ENCODE measurements around the gene PCK1.

PCK1 gene

GRCh38 chr20:57546956-57547649 is 13.8 kb upstream of the PCK1 start:
- Mint-ChIP-seq H3K4me3 (no peak overlapping the region), H3K27me3 (ENCODE audit: low read depth, poor library complexity) (peaks cover 20% of the 10 kb centered on the region), H3K36me3 (ENCODE audit: low read depth) (no peaks in the 10 kb centered on the region), H3K9me3 (no peaks in the 10 kb centered on the region), H3K4me1 (peaks cover 14% of the 10 kb centered on the region), H3K27ac (no peak overlapping the region)
- no peak for DNase-seq
- TF ChIP-seq CTCF (IDR thresholded peaks at IDR 0.05): no peak

DNA sequence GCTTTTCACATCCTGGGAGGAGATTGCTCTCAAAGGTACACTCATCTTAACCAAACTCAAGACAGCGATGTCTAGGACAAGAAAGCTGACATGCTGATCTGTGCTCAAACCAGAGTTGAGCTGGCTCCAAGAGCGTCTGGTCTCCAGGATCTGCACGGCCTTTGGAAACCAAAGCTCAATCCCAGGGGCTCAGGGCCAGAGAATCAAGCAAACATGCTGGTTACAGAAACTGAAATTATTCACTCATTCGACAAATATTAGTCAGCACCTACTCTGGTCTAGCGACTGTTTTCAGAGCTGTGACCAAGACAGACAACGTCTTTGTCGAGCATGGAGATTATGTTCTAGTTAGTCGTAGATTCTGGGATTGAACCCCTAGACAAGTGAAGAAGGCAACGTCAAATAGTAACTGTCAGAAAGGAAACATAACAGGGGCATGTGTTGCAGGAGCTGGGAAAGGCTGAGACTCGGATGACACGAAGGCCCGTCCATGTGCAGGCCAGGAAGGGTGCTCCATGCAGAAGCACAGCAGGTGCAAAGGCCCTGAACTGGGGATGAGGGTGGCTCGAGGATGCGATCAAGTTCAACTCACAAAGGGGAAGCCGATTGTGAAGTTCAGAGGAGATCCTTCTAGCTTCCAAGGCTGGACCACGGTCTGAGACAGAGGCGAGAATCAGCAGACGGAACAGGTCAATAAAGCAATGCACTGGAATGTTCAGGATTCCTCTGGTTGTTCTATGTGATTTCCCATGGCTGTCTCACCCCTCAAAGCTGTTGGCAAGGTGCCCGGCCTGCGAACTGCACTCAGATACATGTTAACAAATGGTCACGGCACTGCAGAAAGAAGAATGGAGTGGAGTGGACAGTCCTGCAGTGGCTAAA is 12.5 kb upstream of the PCK1 start:
- no peaks in the 10 kb centered on the region for H3K36me3 Mint-ChIP-seq (ENCODE audit: low read depth)
- peaks cover 16% of the 10 kb centered on the region for H3K27me3 Mint-ChIP-seq (ENCODE audit: low read depth, poor library complexity)
- no peak overlapping the region for H3K4me3 Mint-ChIP-seq
- no peak overlapping the region for H3K27ac Mint-ChIP-seq
- no peak for DNase-seq
- no peak for TF ChIP-seq CTCF (IDR thresholded peaks at IDR 0.05)
- peaks cover 14% of the 10 kb centered on the region for H3K4me1 Mint-ChIP-seq
- no peaks in the 10 kb centered on the region for H3K9me3 Mint-ChIP-seq

GRCh38 chr20:57552471-57552870 is 8.4 kb upstream of the PCK1 start:
- no peak overlapping the region for H3K27ac Mint-ChIP-seq
- no peak for DNase-seq
- no peaks in the 10 kb centered on the region for H3K36me3 Mint-ChIP-seq (ENCODE audit: low read depth)
- H3K4me3 Mint-ChIP-seq: no peak overlapping the region
- H3K27me3 Mint-ChIP-seq (ENCODE audit: low read depth, poor library complexity): peaks cover 13% of the 10 kb centered on the region
- H3K4me1 Mint-ChIP-seq: peaks cover 34% of the 10 kb centered on the region
- no peaks in the 10 kb centered on the region for H3K9me3 Mint-ChIP-seq
- TF ChIP-seq CTCF (IDR thresholded peaks at IDR 0.05): no peak

DNA sequence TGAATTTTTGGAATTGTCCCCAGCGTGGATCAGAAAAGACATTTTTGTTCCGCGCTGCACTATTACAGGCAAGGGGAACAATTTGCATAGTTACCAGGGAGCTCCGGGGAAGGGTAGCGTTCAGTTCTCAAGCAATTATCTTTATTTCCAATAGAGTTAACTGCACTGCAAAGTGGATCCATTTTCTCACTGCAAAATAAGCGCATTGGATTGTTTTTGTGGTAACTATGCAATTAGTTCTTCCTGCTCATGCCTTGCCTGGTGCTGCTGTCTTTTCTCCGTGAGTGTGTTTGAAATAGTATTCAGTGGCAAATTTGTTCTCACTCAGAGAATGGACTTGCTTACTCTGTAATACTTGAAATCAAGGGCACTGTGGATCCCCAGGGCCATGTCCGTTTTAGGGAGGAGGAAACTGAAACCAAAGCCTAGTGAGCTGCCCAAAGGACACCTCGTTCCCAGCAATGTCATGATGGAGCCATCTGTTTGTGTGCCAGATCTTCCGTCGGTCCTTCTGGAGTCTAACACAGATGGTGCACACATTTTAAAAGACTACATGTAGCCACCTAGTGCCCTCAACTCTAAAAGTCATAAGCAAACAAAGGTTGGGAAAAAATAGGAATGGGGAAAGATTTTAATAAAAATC is 7.4 kb upstream of the PCK1 start:
- H3K27me3 Mint-ChIP-seq (ENCODE audit: low read depth, poor library complexity): peaks cover 17% of the 10 kb centered on the region
- H3K4me3 Mint-ChIP-seq: no peak overlapping the region
- H3K9me3 Mint-ChIP-seq: no peaks in the 10 kb centered on the region
- H3K36me3 Mint-ChIP-seq (ENCODE audit: low read depth): no peaks in the 10 kb centered on the region
- H3K27ac Mint-ChIP-seq: no peak overlapping the region
- peaks cover 34% of the 10 kb centered on the region for H3K4me1 Mint-ChIP-seq
- DNase-seq: no peak
- no peak for TF ChIP-seq CTCF (IDR thresholded peaks at IDR 0.05)

DNA sequence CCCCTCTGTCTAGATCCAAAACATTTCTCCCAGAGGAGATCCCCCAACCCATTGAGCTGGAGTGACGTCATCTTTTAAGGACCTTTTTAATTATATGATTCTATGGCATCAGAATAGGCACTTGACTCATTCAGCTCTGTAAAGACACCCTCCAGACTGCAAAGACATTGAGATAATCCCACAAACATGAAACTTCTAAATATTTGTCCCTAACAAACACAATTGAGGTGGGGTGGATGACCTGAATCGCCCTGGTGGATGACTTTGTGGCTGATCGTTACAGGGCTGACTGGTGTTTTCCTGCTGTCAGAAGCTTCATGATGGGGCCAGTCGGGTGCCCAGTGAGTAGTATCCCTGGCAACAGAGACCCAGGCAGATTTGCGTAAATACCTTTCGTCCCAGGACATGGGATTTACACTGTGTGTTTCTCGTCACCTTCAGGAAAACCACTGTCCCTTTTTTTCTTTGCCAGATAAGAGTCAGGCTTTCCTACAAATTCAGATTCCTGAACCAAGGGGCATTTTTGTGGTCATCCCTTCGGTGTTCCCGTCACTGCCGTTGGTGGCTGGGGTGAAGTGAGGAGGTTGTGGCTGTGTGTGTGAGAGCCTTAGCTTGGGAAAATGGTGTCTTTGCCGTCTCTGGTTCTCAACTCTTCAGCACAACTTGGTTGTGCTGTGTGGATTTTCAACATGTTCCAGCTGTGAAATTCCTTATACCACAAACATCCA is 5.3 kb upstream of the PCK1 start:
- H3K27me3 Mint-ChIP-seq (ENCODE audit: low read depth, poor library complexity): peaks cover 24% of the 10 kb centered on the region
- no peak overlapping the region for H3K4me3 Mint-ChIP-seq
- H3K27ac Mint-ChIP-seq: no peak overlapping the region
- no peaks in the 10 kb centered on the region for H3K9me3 Mint-ChIP-seq
- no peak for DNase-seq
- no peak for TF ChIP-seq CTCF (IDR thresholded peaks at IDR 0.05)
- no peaks in the 10 kb centered on the region for H3K36me3 Mint-ChIP-seq (ENCODE audit: low read depth)
- peaks cover 47% of the 10 kb centered on the region for H3K4me1 Mint-ChIP-seq
